CD4-positive, alpha-beta T cell treated with Interleukin-4 for 1 hour (primary cell): ENCODE measurements around the gene VPS37C.
A peak's percentile ranks its signal among the peaks of the same experiment; 100 is the strongest.
"Not testable (repeated sequence)": the region's sequence is repeated elsewhere in the genome, so short reads cannot be mapped to it uniquely, and the experiment has no call there.

Experiments
- DNase-seq, 2 donors: peaks; one replicate each; pipeline ENCODE4 v3.0.0-alpha.2; 2020 to 2022

Gene VPS37C

DNA sequence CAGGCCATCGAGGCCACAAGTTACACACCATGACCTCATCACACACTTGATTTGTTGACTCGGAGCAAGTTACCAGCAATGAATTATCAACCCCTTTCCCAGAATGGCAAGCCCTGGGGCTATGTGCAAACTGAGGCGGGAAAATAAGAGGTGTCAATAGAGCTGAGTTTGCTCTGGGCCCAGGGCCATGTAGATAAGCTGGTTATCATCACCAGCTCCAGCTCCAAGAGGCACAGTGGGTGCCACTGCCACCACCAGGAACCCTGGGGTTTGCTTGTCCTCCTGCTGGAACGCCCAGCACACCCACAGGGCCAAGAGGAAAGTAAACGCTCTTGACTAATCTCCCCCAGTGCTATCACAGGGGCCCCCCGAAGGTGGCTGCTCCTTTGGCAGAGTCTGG, 13.0 kb upstream of the VPS37C start:
- DNase-seq: no peak

DNA sequence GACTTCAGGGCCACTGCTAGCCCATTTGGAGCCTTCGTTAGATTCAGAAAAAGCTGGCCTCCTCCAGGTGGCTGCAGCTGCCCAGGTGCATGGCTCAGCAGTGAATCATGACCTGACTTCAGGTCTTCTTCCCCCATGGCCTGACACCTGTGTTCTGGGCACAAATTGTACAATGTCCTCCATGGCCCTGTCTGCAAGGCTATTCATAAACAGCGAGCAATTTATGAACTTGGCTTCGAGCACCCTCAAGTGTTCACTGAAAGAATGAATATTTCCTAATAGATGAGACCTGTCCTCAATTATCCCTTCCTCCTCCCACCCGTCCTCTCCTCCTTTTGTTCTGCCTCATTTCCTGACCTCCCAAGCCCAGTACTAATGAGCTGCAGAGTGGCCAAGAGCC, 12.2 kb upstream of the VPS37C start:
- DNase-seq: no peak

GRCh38 chr11:61172888-61173287, 11.7 kb upstream of the VPS37C start:
- DNase-seq: no peak

- DNase-seq: no peak
These were observed 11.1 kb upstream of the VPS37C start for GRCh38 chr11:61172356-61172755.

DNA sequence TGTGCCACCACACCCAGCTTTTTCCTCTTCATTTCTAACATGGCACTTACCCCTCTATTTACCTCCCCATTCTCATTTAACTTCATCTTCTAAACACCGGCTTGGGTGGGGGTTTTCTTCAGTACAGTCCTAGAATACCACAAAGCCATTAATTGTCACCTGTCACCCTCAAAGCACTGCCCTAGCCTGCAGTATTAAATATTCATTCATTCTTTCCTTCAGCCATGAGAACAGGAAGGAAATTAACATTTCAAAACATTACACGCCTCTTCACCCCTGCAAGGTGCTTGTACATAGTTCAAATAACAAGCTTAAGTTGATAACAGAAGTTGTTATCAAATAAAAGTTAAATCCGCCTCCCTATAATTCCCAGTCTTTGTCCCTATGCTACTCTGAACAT, 10.7 kb upstream of the VPS37C start:
- no peak for DNase-seq

- no peak for DNase-seq
These were observed 9.3 kb upstream of the VPS37C start for GRCh38 chr11:61170566-61170965.

DNA sequence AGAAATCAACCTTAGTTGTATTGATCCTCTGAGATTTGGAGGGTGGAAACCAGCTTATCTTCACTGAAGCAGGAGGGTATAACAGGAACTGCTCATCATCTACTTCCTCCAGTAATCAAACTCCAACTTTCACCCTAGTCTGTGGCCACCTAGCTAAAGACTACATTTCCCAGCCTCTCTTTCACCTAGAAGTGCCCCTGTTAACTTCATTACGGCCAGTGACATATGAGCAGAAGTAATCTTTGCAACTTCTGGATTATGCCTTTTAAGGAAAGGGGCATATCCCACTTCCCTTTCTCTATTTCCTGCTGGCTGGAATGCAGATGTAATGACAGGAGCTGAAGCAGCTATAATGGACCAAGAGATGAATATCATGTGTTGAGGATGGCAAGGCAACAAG, 7.6 kb upstream of the VPS37C start:
- no peak for DNase-seq

DNA sequence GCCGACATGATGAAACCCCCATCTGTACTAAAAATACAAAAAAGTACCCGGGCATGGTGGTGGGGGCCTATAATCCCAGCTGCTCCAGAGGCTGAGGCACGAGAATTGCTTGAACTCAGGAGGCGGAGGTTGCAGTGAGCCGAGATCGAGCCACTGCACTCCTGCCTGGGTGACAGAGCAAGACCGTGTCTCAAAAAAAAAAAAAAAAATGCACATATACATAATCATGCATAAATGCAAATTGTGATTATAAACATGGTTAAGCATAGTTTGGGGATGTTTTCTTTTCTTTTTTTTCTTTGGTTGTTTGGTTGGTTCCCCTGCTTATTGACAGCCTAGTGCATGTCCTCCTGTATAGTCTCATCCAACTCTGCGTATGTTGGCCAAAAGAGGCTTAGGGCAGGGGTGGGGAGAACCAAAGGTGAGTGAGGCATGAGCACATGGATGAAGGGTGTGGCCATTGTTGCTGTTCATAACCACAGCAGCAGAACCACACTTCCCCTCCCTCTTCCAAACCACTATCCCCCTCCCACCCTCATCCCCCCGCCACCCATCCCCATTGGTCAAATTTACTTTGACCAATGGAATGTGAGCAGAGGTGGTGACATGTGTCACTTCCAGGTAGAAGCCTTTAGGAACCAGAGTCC, 6.9 kb upstream of the VPS37C start:
- DNase-seq: no peak

DNA sequence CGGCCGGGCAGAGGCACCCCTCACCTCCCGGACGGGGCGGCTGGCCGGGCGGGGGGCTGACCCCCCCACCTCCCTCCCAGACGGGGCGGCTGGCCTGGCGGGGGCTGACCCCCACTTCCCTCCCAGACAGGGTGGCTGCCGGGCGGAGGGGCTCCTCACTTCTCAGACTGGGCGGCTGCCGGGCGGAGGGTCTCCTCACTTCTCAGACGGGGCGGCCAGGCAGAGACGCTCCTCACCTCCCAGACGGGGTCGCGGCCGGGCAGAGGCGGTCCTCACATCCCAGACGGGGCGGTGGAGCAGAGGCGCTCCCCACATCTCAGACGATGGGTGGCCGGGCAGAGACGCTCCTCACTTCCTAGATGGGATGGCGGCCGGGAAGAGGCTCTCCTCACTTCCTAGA, 5.1 kb upstream of the VPS37C start:
- DNase-seq: not testable (repeated sequence)

DNA sequence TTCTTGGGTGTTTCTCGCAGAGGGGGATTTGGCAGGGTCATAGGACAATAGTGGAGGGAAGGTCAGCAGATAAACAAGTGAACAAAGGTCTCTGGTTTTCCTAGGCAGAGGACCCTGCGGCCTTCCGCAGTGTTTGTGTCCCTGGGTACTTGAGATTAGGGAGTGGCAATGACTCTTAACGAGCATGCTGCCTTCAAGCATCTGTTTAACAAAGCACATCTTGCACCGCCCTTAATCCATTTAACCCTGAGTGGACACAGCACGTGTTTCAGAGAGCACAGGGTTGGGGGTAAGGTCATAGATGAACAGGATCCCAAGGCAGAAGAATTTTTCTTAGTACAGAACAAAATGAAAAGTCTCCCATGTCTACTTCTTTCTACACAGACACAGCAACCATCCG, 4.6 kb upstream of the VPS37C start:
- not testable (repeated sequence) for DNase-seq

GRCh38 chr11:61164606-61165424, 3.6 kb upstream of the VPS37C start:
- no peak for DNase-seq

- peak in 1 of 2 donors; percentile 69 for DNase-seq
These were observed 2.7 kb upstream of the VPS37C start for GRCh38 chr11:61163714-61164605.

GRCh38 chr11:61163021-61163420, 1.8 kb upstream of the VPS37C start:
- DNase-seq: no peak

DNA sequence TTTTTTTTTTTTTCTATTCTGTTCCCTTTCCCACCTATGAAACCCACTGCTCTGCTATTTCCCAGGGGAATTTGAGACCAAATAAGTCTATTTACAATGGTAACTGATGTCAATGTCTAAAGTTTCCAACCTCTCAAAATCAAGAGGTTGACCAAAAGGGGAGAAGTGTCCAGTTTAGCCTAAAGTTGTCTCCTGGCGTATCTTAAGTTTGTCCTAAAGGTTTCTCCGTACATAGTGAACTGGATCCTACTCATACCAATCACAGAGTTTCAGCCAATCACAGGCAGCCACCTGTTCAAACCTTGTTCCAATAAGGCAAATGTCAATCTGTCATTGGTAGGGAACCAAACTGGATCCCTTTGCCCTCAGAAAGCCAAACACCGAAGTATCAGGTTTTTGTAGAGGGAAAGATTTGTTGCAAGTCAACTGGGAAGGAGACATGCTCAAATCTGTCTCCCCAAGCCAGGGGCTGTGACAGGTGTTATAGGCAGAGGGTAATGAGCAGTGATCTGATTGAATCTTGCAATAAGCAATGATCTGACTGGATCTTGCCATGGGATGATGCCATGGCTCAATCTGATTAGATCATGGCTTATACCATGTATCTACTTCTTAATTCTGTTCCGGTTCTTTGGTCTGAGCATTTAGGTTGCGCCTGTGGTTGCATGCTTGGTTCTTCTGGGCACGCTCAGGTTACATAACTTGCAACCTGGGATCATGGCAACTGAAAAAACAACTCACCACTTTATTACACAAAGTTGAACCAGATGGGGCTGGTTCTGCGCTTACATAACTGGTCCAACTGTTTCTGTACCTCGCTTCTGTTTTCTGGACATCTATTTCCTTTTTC, 1.1 kb upstream of the VPS37C start:
- DNase-seq: peak; percentile 30 to 75

DNA sequence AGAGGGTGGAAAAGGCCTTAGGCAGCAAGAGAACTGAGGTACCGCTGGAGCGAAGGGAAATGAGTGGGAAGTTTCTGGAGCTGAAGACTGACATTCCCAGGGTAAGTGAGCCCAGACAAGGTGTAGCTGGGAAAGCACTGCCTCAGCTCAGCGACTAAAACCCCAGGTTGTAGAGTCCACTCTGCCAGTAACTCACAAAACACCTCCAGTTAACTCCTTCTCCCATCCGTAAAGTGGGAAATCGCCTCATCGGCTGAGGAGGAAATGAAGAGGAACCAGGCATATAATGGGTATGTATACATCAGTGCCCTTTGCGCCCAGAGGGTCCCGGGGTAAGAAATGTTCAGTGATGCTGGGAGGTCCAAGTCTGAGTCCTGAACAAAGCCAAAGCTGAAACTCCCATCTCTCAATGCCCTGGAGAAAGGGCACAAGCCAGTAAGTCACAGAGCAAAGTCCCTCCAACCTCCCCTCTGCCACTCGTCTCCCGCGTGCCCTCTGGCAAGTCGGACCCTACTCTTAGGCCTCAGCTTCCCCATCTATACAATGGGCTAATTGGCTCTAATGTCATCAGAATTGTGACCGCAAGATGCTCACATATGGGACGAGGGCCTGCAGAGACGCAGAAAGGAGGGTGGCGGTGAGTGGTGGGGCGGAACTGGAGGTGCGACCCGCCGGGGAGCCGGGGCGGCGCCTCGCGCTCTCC, 588 bp downstream of the VPS37C start:
- no peak for DNase-seq

GRCh38 chr11:61158691-61159381, 2.4 kb downstream of the VPS37C start:
- no peak for DNase-seq

DNA sequence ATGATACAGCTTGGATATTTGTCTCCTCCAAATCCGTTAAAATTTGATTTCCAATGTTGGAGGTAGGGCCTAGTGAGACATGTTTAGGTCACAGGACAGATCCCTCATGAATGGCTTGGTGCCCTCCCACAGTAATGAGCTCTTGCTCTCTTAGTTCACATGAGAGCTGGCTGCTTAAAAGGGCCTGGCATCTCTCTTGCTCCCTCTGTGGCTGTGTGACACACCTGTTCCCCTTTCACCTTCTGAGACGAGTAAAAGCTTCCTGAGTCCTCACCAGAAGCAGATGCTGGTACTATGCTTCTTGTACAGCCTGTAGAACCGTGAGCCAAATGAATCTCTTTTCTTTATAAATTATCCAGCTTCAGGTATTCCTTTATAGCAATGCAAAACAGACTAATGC, 3.5 kb downstream of the VPS37C start:
- no peak for DNase-seq

- no peak for DNase-seq
These were observed 5.5 kb downstream of the VPS37C start for GRCh38 chr11:61155741-61156140.

DNA sequence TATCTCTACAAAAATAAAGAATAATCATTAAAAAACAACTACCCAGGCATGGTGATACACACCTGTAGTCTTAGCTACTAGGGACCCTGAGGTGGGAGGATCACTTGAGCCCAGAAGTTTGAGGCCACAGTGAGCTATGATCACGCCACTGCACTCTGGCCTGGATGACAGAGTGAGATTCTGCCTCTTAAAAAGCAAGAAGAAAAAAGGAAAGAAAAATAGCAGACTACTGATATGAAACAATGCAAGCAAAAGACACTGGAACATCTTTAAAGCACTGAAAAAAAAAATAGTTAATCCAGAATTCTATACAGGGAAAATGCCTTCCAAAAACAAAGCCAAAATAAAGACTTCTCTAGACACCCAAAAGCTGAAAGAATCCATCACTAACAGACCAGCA, 5.9 kb downstream of the VPS37C start:
- DNase-seq: no peak

- no peak for DNase-seq
These were observed 6.7 kb downstream of the VPS37C start for GRCh38 chr11:61154528-61154927.

DNA sequence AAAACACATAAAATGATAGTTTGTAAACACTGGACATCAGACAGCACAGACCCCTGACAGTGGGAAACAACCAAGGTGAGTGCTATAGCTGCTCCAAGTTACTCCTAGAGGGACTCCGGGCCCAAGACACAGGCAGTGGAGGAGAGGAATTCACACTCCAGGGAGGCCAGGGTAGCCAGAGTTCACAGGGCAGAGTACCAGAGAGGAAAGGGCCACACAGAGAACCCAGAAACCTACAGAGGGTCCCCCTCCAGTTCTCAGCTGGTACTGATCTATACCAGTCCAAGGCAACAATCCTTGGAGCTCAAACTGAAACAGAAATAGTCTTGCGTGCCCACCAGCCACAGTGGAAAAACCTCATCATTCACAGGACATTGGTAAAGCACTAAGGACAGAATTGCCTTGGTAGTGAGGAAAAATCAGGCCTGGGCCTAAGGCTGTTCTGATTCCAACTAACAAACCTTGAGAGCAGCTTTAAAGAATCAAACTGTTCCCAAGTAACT, 7.6 kb downstream of the VPS37C start:
- no peak for DNase-seq
